ENCODE data around the gene CCL13.

Gene CCL13

GRCh38 chr17:34384822-34385605 is 28.7 kb downstream of the CCL13 start:
- DNase-seq (ENCODE audit: low read depth), result no peak

DNA sequence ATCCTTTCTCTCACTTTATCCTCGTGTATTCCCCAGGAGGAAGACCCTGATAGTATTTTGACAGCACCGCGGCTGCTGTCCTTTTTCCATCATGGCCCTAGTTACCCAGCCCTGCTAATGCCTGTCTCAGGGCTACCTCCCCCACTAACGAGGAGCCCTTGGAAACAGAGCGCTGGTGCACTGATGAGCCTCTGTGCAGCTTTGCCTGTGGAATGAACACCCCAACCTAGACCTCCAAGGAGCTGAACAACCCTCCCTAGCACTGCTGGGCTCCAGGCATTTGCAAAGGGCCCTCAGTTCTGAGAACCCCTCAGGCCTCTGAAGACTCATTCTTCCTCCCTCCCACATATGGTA is 30.0 kb downstream of the CCL13 start:
- DNase-seq (ENCODE audit: low read depth), result no peak

DNA sequence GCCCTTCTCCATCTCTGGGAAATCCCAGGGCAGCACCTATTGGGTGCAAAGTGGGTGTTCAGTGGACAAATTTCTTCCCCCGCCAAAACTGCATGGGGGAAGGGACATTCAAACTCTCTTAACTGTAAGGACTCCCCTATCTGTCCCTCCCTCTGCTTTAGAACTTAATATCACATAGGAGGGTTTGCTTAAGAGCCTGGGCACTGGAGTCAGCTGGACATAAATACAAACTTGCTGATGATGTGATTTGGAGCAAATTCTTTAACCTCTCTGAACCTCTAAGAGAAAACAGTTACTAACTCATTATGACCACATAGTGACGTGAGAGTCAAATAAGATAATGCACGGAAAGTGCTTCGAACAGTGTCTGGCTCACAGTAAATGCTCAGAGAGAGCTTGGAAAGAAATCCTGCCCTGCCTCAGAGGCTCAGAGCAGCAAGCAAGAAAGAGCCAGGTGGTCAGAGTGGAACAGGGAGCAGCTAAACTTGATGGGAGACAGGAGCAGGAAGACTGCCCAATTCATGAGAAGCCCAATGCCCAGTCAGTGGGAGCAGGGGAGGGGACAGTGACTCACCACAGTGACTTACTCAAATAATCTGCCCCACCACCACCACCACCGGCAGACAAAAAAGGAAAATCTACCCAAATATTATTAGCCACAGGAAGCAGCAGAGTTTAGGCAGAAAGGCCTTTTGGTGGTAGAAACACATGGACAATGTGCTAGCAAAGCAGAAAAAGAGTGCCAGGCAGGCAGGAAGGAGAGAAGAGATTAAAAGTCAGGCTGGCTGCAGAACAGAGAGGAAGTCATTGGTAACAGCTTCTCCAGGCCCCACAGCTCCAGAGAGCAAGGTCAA is 30.6 kb downstream of the CCL13 start:
- DNase-seq (ENCODE audit: low read depth), result no peak

- no peak for DNase-seq (ENCODE audit: low read depth)
These were observed 31.3 kb downstream of the CCL13 start for GRCh38 chr17:34387566-34387965.

DNA sequence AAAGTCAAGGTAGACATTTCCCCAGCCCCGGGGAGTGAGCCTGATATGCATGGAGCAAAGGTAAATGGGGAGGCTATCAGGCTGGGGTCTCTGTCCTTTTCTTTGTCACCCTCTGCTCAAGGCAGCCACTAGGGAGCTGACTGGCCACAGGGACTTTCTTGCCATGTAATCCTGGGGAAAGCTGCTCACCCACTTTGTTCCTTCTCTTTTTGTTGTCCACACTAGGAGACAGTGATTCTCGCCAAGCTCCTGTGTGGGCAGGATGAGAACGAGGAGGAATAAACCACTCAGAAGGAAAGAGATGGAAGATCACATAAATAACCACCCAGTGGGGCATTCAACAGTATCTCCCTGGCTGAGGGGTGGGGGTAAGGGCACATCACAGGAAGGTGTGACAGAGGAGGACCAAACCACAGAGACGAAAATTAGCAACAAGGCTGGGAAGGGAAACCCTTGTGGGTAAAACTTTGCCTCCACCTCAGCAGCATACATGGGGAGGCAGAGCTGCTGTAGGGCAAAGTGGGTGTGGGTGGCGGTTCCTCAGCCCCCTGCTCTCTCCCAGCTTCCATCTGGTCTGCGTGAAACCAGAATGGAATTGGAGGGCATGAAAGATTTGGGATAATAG is 33.0 kb downstream of the CCL13 start:
- DNase-seq (ENCODE audit: low read depth), result no peak

- DNase-seq (ENCODE audit: low read depth), result no peak
These were observed 34.4 kb downstream of the CCL13 start for GRCh38 chr17:34390649-34391048.

- no peak for DNase-seq (ENCODE audit: low read depth)
These were observed 35.0 kb downstream of the CCL13 start for GRCh38 chr17:34391241-34391640.

DNA sequence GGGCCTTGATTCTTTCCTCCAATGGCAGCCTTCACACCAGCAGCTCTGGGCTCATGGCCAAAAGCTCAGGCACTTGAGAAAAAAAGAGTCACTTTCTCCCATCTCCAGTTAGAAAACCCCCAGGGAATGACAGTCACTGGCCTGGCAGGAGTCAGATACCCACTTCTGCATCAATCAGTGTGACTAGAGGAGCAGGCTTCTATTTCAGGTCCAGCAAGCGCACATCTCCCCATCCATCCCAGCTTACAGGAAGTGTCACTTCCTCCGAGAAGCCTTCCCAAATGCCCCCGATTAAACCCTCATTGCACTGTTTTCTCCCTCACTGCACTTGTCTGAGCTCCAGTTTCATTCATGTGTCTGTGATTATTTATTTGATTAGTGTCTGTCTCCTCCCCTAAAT is 37.1 kb downstream of the CCL13 start:
- no peak for DNase-seq (ENCODE audit: low read depth)

DNA sequence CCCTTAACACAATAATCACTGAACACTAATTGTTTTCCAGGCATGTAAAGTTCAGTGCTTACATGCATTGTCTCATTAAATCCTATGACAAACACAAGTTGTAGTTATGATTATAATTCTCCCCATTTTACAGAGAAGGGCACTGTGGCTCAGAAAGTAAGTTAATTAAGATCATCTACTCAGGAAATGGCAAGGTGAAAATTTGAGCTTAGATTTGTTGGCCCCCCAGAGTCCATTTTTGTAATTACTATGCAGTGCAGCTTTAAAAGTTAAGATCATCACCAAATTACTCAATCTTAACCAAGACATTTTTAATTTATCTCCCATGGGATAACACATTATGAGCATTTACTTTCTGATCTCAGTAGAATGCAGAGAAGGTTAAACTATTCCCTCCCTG is 41.0 kb downstream of the CCL13 start:
- DNase-seq (ENCODE audit: low read depth), result no peak

DNA sequence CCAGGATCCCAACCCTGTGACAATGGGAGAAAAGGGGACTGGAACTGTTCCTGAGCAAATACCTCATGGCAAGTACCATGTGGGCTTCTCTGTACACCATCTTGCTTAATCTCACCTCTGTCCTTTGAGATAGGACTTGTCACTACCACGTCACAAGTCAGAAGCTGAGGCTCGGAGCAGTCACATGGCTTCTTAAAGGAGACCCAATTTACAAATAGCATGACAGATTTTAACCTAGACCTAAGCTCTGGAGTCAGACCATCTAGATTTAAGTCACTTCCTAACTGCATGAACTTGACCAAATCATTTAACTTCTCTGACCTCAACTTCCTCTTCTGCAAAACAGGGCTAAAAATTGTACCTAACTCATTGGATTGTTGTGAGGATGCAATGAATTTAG is 42.7 kb downstream of the CCL13 start:
- no peak for DNase-seq (ENCODE audit: low read depth)

DNA sequence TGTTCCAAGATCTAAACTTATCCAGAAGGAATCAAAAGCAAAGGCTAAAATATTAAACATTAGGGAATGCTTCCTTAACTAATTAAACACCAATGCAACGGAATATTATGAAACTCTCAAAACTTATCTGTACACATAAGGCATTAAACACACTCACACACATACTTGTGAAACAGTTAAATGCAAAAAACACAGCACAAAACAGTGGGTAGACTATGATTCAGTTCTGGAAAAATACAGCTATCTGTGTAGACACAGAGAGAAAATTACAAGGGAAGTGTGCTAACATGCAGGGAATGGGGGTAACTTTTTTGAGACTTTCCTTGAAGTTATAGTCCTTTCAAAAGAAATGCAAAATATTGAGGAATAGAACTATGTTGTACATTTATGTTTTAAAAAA is 43.4 kb downstream of the CCL13 start:
- DNase-seq (ENCODE audit: low read depth), result no peak

GRCh38 chr17:34400301-34400931 is 44.1 kb downstream of the CCL13 start:
- no peak for DNase-seq (ENCODE audit: low read depth)

DNA sequence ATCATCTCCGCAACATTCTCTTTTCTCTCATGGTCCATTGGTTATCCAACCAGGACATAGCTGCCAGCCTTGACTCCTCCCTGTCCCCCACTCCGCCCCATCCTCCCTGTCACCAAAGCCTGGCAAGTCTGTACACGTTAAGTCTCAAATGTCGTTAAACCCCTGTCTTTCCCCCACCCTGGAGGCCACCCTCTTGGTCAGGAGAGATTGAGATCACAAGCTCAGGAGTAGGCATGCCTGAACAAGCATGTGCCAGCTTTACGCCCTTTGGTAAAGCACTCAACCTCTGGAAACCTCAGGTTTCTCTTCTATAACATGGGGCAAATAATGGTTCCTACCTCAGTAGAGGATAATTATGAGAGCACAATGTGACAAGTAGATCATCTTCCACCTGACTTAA is 44.9 kb downstream of the CCL13 start:
- no peak for DNase-seq (ENCODE audit: low read depth)

- no peak for DNase-seq (ENCODE audit: low read depth)
These were observed 46.7 kb downstream of the CCL13 start for GRCh38 chr17:34403006-34403405.

DNA sequence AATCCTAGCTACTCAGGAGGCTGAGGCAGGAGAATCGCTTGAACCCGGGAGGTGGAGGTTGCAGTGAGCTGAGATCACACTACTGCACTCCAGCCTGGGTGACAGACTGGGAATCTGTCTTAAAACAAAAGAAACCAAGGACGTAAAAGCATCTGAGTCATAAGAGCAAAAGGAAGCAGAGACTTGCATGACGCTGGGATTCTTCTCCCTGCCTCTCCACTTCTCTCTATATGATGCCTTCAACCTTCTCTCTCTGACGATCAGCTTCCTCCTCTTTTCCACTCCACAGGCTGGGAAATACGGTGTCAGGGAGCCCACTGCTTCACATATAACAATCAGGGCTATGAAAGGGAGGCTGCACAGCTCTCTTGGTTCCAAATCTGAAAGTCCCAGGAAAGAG is 49.9 kb downstream of the CCL13 start:
- DNase-seq (ENCODE audit: low read depth), result no peak

Data from stimulated activated CD4-positive, alpha-beta T cell treated with anti-CD3 and anti-CD28 coated beads, Interleukin-2, amount 100 ng/mL, for 4 hours (primary cell).